ENCODE data around the gene PIP4K2A.

GRCh38 chr10:22673785-22674572, 40.4 kb downstream of the PIP4K2A start:
- TF ChIP-seq CTCF (IDR thresholded peaks at IDR 0.05) (no peak), POLR2AphosphoS5 (IDR thresholded peaks at IDR 0.05) (no peak), POLR2A (IDR thresholded peaks at IDR 0.05) (no peak)

Data from prostate gland (tissue), 2 donors.